K562 treated with DMSO at 1 percent for 24 hours (cell line): ENCODE data around the gene SMIM23. TPM values are rescaled to one million over a fixed set of nuclear protein-coding genes. Genes with fewer than 3 reads are reported as not detected.

ENCODE experiments used
- total RNA-seq: library from RNA; unstranded; fragments of 300-600 nt; gene quantifications from 2 replicates; pipeline ENCODE4 v1.2.3, GENCODE V29; 2022; ENCODE audit warnings: low read depth; ENCODE audit not compliant: insufficient read depth

Gene SMIM23
- not detected in 2 replicates for total RNA-seq

GRCh38 chr5:171785517-171785916 is at the start of gene SMIM23:
Gene SMIM23 (plus strand): TSS chr5:171785817. CDS start chr5:171785872, 55 bp downstream.

Other genes starting within 250 kb of the SMIM23 start
- 17.6 and 21.8 TPM in 2 replicates for gene FBXW11, start 220.8 kb downstream of the SMIM23 start, total RNA-seq